NCI-H510A treated with DMSO at 0.1 percent for 48 hours (cell line): Measurements from ENCODE around the gene AJM1.
A peak's percentile ranks its signal among the peaks of the same experiment; 100 is the strongest.

Experiments used
- DNase-seq: peaks from one replicate; lab custom pipeline; 2025; lab: John Stamatoyannopoulos, UW

Gene AJM1

GRCh38 chr9:136845465-136846260, 3.4 kb downstream of the AJM1 start:
- no peak for DNase-seq

DNA sequence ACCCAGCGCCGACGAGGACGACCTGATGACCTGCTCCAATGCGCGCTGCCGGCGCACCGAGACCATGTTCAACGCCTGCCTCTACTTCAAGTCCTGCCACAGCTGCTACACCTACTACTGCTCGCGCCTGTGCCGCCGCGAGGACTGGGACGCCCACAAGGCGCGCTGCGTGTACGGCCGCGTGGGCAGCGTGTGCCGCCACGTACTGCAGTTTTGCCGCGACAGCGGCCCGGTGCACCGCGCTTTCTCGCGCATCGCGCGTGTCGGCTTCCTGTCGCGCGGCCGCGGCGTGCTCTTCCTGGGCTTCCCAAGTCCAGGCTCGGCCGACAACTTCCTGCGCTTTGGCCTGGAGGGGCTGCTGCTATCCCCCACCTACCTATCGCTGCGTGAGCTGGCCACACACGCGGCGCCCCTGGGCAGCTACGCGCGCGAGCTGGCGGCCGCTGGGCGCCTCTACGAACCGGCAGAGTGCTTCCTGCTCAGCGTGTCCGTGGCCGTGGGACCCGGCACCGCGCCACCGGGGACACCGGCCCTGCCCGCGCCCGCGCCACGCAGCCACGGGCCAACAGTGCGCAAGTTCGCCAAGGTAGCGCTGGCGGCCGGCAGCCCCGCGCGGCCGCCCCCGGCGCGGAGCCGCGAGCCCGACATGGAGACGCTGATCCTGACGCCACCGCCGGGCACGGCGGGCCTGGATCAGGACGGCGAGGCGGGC, 4.3 kb downstream of the AJM1 start:
- DNase-seq: no peak

GRCh38 chr9:136847088-136847825, 5.0 kb downstream of the AJM1 start:
- peak; percentile 47 for DNase-seq

DNA sequence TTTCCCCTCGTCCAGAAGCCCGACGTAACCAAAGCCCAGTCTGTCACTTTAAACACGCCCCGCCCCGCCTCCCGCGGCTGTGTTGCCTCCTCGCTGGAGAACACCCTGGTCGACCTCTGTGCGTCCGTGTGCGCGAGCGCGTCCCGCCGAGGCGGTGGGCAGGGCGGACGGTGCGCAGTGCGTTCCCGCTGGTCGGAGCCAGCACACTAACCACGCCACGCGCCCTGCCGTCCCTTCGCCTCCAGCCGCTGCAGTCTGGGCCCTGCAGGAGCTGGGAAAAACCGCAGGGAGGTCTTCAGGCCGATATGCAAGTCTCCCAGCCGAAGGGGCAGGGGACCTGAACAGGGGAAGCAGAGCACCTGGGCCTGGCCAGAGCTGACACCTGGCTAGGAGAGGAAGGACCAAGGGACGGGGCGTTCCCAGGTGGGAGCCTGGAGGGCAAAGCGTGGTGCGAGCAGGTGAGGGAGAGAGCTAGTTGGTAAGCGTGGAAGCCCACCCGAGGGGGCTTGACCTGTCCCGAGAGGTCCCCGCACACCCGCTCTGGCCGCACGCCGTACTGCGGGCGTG, 5.6 kb downstream of the AJM1 start:
- DNase-seq: peak; percentile 85

DNA sequence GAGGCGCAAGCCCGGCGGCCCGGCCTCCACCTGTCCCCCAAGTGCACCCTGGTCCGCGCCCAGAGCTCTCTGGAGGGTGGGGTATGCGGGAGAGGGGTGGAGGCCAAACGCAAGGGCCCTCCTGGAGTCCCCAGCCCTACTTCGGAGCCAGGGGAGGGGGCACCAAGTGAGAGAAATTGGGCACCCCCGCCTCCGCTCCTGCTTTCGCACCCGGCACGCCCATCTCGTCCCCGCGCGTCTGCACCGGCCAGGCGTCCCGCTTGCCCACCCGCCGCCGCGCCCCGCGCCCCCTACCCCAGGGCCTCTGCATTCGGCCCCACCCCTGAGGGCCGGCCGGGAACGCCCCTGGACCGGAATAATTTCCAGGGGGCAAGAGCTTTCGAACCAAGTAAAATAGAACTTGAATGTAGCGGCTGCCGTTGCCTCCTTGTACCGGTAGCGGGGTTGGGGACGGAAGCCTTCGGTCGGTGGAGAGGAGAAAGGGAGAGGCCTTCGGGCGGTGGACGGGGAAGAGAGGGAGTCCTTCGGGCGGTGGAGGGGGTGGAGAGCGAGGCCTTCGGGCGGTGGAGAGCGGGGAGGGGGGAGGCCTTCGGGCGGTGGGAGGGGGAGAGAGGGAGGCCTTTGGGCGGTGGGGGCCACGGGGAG, 6.2 kb downstream of the AJM1 start:
- peak; percentile 72 for DNase-seq

- peak; percentile 97 for DNase-seq
Measured at GRCh38 chr9:136849038-136849959, 7.0 kb downstream of the AJM1 start, which contains the start of gene PHPT1. Gene PHPT1 (plus strand): TSS chr9:136849409. CDS start chr9:136849431, 22 bp downstream.

- DNase-seq: no peak
Measured at GRCh38 chr9:136849960-136850865, 7.9 kb downstream of the AJM1 start.

GRCh38 chr9:136850866-136851775, 8.8 kb downstream of the AJM1 start:
- no peak for DNase-seq

GRCh38 chr9:136851941-136852663, 9.8 kb downstream of the AJM1 start, which contains the start of gene MAMDC4:
Gene MAMDC4 (plus strand): TSS chr9:136852346. CDS start chr9:136852417, 71 bp downstream.
- DNase-seq: no peak

DNA sequence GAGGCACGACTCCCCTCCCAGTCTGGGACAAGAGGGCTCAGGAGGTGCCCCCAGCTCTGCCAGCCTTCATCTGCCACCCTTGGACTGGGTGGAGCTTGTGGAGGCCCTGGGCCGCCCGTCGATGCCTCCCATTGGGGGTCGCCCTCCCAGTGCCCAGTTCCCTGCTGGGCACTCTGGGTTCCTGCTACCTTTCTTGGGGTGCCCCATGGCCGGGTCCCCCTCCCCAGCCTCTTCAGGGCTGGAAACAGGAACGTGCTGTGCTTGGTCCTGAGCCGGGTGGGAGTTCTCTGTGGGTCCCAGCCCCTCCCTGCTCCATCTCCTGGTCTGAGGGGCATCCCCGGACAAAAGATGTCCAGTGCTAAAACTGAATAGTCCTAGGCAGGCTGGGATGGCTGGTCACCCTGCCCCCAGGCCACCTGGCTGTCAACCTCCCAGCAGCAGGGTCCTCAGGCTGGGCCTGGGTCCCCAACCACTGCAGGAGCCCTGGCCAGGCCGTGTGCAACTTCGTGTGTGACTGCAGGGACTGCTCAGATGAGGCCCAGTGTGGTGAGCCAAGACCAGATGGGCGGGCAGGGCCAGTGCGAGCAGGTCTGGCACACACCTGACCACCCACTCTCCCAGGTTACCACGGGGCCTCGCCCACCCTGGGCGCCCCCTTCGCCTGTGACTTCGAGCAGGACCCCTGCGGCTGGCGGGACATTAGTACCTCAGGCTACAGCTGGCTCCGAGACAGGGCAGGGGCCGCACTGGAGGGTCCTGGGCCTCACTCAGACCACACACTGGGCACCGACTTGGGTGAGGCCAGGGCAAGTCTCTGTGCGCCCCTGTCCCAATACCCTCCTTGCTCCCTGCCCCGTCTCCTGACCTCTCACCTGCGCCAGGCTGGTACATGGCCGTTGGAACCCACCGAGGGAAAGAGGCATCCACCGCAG, 10.7 kb downstream of the AJM1 start:
- DNase-seq: no peak

DNA sequence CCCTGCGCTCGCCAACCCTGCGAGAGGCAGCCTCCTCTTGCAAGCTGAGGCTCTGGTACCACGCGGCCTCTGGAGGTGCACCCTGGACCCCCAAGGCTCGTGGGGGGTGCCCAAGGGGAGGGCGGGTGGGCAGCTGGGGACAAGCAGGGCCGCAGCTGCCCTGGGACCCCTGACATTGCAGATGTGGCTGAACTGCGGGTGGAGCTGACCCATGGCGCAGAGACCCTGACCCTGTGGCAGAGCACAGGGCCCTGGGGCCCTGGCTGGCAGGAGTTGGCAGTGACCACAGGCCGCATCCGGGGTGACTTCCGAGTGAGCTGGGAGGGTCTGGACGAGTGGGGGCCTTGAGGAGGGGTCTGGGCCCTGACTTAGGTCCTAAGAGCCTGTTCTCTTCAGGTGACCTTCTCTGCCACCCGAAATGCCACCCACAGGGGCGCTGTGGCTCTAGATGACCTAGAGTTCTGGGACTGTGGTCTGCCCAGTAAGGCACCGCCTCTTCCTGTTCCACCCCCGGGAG, 11.4 kb downstream of the AJM1 start:
- DNase-seq: no peak

GRCh38 chr9:136854113-136854841, 12.0 kb downstream of the AJM1 start:
- DNase-seq: no peak

GRCh38 chr9:136854842-136855460, 12.7 kb downstream of the AJM1 start:
- no peak for DNase-seq

DNA sequence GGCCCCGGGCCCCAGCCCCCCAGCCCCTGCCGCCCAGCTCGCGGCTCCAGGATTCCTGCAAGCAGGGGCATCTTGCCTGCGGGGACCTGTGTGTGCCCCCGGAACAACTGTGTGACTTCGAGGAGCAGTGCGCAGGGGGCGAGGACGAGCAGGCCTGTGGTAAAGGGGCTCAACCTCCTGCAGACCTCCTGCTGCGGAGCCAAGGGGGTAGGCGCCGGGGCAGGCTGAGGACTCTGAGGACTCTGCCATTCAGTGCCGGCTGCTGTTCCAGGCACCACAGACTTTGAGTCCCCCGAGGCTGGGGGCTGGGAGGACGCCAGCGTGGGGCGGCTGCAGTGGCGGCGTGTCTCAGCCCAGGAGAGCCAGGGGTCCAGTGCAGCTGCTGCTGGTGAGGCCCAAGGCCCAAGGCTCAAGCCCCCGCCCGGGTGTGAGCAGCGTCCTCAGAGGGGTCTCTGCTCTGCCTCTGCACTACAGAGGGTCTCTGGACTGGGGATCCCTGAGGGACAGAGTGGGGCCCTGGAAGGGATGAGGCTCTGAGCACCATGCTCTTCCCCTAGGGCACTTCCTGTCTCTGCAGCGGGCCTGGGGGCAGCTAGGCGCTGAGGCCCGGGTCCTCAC, 13.3 kb downstream of the AJM1 start:
- DNase-seq: no peak

DNA sequence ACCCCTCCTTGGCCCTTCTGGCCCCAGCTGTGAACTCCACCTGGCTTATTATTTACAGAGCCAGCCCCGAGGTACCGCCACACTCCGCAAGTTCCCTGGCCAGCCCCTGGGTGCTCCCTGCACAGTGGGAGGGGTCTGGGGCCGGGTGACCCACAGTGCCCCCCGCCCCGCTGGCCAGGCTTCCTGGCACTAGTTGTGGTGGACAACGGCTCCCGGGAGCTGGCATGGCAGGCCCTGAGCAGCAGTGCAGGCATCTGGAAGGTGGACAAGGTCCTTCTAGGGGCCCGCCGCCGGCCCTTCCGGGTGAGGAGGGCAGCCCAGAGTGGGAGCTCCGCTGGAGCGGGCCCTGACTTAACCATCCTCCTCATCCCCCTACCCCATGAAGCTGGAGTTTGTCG, 13.8 kb downstream of the AJM1 start:
- no peak for DNase-seq
